NCI-H2196 (cell line): Measurements from ENCODE around the gene ARID5B.

Source experiments
- DNase-seq: peaks from one replicate; lab custom pipeline; 2025; ENCODE audit not compliant: unreplicated experiment; lab: John Stamatoyannopoulos, UW

Gene ARID5B

DNA sequence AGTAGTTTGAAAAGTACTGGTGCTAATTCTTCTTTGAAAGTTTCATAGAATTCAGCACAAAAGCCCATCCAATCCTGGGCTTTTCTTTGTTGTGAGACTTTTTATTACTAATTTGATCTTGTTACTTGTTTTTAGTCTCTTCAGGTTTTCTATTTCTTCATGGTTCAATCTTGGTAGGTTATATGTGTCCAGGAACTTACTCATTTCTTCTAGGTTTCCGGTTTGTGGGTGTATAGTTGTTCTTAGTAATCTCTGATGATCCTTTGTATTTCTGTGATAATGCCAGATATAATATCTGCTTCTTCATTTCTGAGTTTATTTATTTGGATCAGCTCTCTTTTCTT is 219.7 kb downstream of the ARID5B start:
- DNase-seq, result no peak

DNA sequence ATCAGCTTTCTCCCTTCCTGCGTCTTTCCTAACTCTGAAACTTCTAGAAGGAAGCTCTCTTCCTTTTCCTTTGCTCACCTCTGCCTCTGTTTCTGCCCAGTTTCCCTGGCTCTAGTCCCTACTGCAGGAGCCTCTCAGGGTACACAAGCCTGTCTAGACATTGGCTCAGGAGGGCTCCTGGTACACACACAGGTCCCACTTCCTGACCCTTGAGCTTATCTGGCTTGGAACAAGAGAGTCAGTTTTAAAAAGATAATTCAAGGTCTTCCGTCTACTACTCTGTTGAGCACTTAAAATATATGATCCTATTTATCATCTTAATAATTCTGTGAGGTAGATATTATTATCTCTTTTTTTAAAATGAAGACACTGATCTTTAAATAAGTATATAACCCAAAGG is 226.5 kb downstream of the ARID5B start:
- DNase-seq, result no peak

DNA sequence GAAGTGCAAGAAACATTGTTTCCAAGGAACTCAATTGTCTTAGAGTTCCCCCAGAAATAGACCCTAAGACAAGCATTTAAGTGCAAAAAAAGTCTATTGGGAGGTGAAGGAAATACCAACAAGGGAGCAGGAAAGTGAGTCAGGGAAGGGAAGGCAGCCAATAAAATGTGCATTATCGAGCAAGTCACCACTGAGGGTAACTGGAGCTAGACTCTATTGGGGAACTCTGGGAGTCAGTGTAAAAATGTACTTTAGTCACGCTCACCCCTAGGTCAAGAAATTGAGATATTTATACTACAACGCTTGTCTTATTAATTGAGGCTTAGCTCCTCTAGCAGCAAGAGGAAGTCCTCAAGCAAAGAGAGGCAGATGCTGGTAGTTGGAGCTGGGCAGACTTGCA is 229.4 kb downstream of the ARID5B start:
- no peak for DNase-seq

DNA sequence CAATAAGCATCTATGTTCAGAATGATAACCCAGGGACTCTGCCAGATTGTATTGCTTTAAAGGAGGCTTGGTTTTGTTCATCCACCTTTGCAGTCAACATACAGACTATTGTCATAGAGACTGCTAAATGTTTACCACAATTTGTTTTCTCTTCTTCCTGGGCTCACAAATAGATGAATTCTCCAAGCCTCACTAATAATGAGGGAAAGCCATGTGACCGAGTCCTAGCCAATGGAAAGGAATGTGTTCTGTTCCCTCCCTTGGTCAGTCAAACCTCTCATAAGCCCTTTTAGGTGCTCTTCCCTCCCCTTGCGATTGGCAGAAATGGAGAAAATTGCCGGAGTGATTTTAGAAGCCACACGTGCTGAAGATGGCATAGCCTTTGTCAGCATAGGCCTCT is 230.2 kb downstream of the ARID5B start:
- no peak for DNase-seq

DNA sequence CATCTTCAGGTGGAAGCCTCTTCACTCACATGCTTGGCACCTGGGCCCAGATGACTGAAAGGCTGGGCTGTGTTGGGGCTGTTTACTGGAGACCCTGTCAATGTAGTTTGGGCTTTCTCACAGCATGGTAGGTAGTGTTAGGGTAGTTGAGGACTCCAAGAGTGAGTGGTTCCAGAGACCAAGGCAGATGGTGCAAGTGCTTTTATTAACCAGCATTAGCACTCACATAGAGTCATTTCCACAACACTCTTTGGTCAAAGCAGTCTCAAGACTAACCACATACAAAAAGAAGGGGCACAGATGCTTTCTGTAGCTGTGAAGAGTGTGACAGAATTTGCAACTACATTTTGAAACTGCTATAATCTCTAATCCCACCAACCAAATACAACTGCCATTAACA is 232.1 kb downstream of the ARID5B start:
- no peak for DNase-seq

DNA sequence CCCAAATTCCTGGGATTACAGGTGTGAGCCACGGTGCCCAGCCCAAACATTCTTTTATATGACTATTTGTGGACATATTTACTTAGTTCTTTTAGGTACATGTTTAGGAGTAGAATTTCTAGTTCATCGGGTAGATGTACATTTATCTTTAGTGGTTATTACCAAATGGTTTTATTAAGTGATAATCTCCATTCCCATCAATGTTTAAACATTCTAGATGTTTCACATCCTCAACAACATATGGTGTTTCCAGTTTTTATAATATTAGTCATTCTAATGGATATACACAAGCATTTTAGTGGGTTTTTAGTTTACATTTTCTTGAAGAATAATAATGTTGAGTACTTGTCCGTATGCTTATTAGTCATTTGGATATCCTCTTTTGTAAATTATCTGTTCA is 235.4 kb downstream of the ARID5B start:
- no peak for DNase-seq
